Testis (tissue), 2 donors: ENCODE results near the gene ARG1.

Experiments used
- CTCF ChIP-seq, 3 experiments: fragments of 450-650 bp in 2 of 3; fragments of 200-600 bp in 1 of 3; sonication (generic) in 1 of 3; IDR thresholded peaks; one replicate each; pipeline ENCODE4 v1.5.1; 2016 to 2019; ENCODE audit warnings: antibody characterized with exemption in 3 of 3, mild to moderate bottlenecking in 2 of 3, moderate library complexity in 1 of 3
- POLR2A ChIP-seq: fragments of 450-650 bp; IDR thresholded peaks from one replicate; pipeline ENCODE4 v1.6.1; 2017; ENCODE audit warnings: antibody characterized with exemption, mild to moderate bottlenecking, moderate library complexity

GRCh38 chr6:131588643-131589042 lies 15.6 kb downstream of the ARG1 start:
- TF ChIP-seq CTCF (IDR thresholded peaks at IDR 0.05) (no peak), POLR2A (no peak)
